Cardiac muscle cell (in vitro differentiated cells and primary cell): Measurements from ENCODE around the gene ASCC1. TPM values are rescaled to one million over a fixed set of nuclear protein-coding genes. Genes with fewer than 3 reads are reported as not detected.
A peak's percentile ranks its signal among the peaks of the same experiment; 100 is the strongest.
"Not testable (repeated sequence)": the region's sequence is repeated elsewhere in the genome, so short reads cannot be mapped to it uniquely, and the experiment has no call there.

Source experiments
- DNase-seq, 2 donors: peaks; one replicate each; pipeline versions ENCODE4 v3.0.0 to v3.0.0-alpha.2; 2010 to 2017; ENCODE audit warnings: low read depth in 1 of 2, low spot score in 1 of 2
- H3K27ac ChIP-seq: fragments of 200-600 bp; sonication (generic); 2 replicates; pipeline ENCODE4 v1.5.1; 2016
- H3K27me3 ChIP-seq: fragments of 200-600 bp; sonication (generic); 2 replicates; pipeline ENCODE4 v1.6.0; 2016; ENCODE audit warnings: control low read depth
- H3K36me3 ChIP-seq: fragments of 200-600 bp; sonication (generic); 2 replicates; pipeline ENCODE4 v1.5.1; 2016; ENCODE audit warnings: control low read depth
- H3K4me1 ChIP-seq: fragments of 200-600 bp; sonication (generic); 2 replicates; pipeline ENCODE4 v1.8.1; 2017; ENCODE audit warnings: low read depth, mild to moderate bottlenecking, mixed run types
- H3K4me3 ChIP-seq: fragments of 200-600 bp; sonication (generic); 2 replicates; pipeline ENCODE4 v1.5.1; 2016; ENCODE audit warnings: mild to moderate bottlenecking
- H3K9me3 ChIP-seq: fragments of 200-600 bp; sonication (generic); 2 replicates; pipeline ENCODE4 v1.5.1; 2017; ENCODE audit warnings: low read depth, mild to moderate bottlenecking, control low read depth
- CTCF ChIP-seq: IDR thresholded peaks from 2 replicates; pipeline ENCODE4 v1.5.1; 2012; ENCODE audit warnings: low read depth, mild to moderate bottlenecking, low read length
- polyA plus RNA-seq: library from polyadenylated mRNA; unstranded; fragments of >200 nt; fragmentation: Nextera tagmentation; extraction: Ambion mirVana; gene quantifications from 2 replicates; pipeline ENCODE4 v1.2.1, GENCODE V29; 2016
- total RNA-seq: library from RNA; depleted of rRNA; stranded (reverse); fragments of >200 nt; gene quantifications from 2 replicates; pipeline ENCODE4 v1.2.3, GENCODE V29; 2016

ASCC1 gene
- total and polyA plus RNA-seq, 2 experiments from 2014 or later = 41.3 to 58.4 TPM

GRCh38 chr10:72251635-72252034 is 35.6 kb upstream of the ASCC1 start:
- no peaks in the 10 kb centered on the region for H3K27me3 ChIP-seq
- no peak for TF ChIP-seq CTCF
- no peak overlapping the region for H3K27ac ChIP-seq

GRCh38 chr10:72250666-72251065 is 34.6 kb upstream of the ASCC1 start:
- H3K4me3 ChIP-seq = no peak overlapping the region
- no peaks in the 10 kb centered on the region for H3K9me3 ChIP-seq
- H3K4me1 ChIP-seq = peaks cover 36% of the 10 kb centered on the region
- DNase-seq = peak in 1 of 2 donors; percentile 90
- H3K27ac ChIP-seq = no peak overlapping the region
- no peak for TF ChIP-seq CTCF
- H3K36me3 ChIP-seq = no peaks in the 10 kb centered on the region
- no peaks in the 10 kb centered on the region for H3K27me3 ChIP-seq

More at GRCh38 chr10:72251635-72252034, 35.6 kb upstream of the ASCC1 start:
- Histone ChIP-seq H3K36me3 (no peaks in the 10 kb centered on the region), H3K9me3 (no peaks in the 10 kb centered on the region), H3K4me1 (peaks cover 38% of the 10 kb centered on the region), H3K4me3 (no peak overlapping the region)
- no peak for DNase-seq

GRCh38 chr10:72249176-72249862 is 33.2 kb upstream of the ASCC1 start:
- H3K9me3 ChIP-seq, DNase-seq, H3K36me3 ChIP-seq, H3K4me3 ChIP-seq, H3K27me3 ChIP-seq: not testable (repeated sequence)
- Histone ChIP-seq H3K27ac (peak overlapping the region; percentile 58), H3K4me1 (peaks cover 33% of the 10 kb centered on the region)

GRCh38 chr10:72248468-72249151 is 32.5 kb upstream of the ASCC1 start:
- DNase-seq = peak; percentile 40 to 84

GRCh38 chr10:72245949-72246525 is 30.0 kb upstream of the ASCC1 start:
- Histone ChIP-seq H3K36me3 (no peaks in the 10 kb centered on the region), H3K4me1 (peaks cover 31% of the 10 kb centered on the region), H3K4me3 (no peak overlapping the region), H3K9me3 (no peaks in the 10 kb centered on the region), H3K27ac (peak overlapping the region; percentile 24), H3K27me3 (no peaks in the 10 kb centered on the region)
- TF ChIP-seq CTCF = no peak
- DNase-seq = peak in 1 of 2 donors; percentile 50

More at GRCh38 chr10:72248468-72249151, 32.5 kb upstream of the ASCC1 start:
- Histone ChIP-seq H3K27me3 (no peaks in the 10 kb centered on the region), H3K4me1 (peaks cover 31% of the 10 kb centered on the region), H3K36me3 (no peaks in the 10 kb centered on the region), H3K4me3 (no peak overlapping the region), H3K27ac (peak overlapping the region; percentile 58), H3K9me3 (no peaks in the 10 kb centered on the region)
- TF ChIP-seq CTCF = no peak
